Ovary (tissue), 3 donors: Measurements from ENCODE around the gene PLXNA2.

ENCODE experiments used
- CTCF ChIP-seq, 3 donors: fragments of 450-650 bp in 2 of 3; fragments of 200-600 bp in 1 of 3; IDR thresholded peaks; one replicate each; pipeline versions ENCODE4 v1.5.1 to v1.8.0; 2016 to 2022; ENCODE audit warnings: antibody characterized with exemption in 3 of 3, mild to moderate bottlenecking in 1 of 3
- EP300 ChIP-seq: sonication (generic); formaldehyde crosslinking; IDR thresholded peaks from one replicate; pipeline ENCODE4 v1.6.1; 2017; ENCODE audit warnings: antibody characterized with exemption
- POLR2A ChIP-seq: fragments of 450-650 bp; IDR thresholded peaks from one replicate; pipeline ENCODE4 v1.6.1; 2017; ENCODE audit warnings: antibody characterized with exemption, mild to moderate bottlenecking, moderate library complexity
- donor health status: DM: no; HTN: no; CAD: no.

GRCh38 chr1:208174200-208174599 lies 70.0 kb downstream of the PLXNA2 start:
- no peak for TF ChIP-seq CTCF (IDR thresholded peaks at IDR 0.05)
- no peak for TF ChIP-seq POLR2A
- no peak for TF ChIP-seq EP300
